K562 (cell line): ENCODE results near the gene ZDHHC5. TPM values are rescaled to one million over a fixed set of nuclear protein-coding genes. Genes with fewer than 3 reads are reported as not detected.

Experiments used
- ATF2 ChIP-seq: sonication (generic); formaldehyde crosslinking; IDR thresholded peaks from 2 replicates; pipeline ENCODE4 v1.8.1; 2022; ENCODE audit warnings: missing genetic modification reagents
- C11orf30 ChIP-seq: fragments of 450-650 bp; IDR thresholded peaks from 2 replicates; pipeline ENCODE4 v1.6.1; 2016; ENCODE audit warnings: low read depth, mild to moderate bottlenecking
- CBX3 ChIP-seq, 2 experiments: IDR thresholded peaks; 1 replicate in 1 of 2; 2 replicates in 1 of 2; pipeline ENCODE4 v1.6.1; 2012; ENCODE audit warnings: inconsistent platforms in 2 of 2, low read length in 2 of 2, borderline replicate concordance in 1 of 2, control low read depth in 1 of 2
- E2F1 ChIP-seq: sonication (generic); formaldehyde crosslinking; IDR thresholded peaks from 2 replicates; pipeline ENCODE4 v1.8.1; 2023; ENCODE audit warnings: mild to moderate bottlenecking, missing genetic modification reagents, moderate library complexity
- FOXJ3 ChIP-seq: sonication (generic); formaldehyde crosslinking; IDR thresholded peaks from 2 replicates; pipeline ENCODE4 v1.4.0; 2020; ENCODE audit warnings: mild to moderate bottlenecking, missing genetic modification reagents
- HEY1 ChIP-seq: fragments of 250-450 bp; sonication (Bioruptor Pico); IDR thresholded peaks from 2 replicates; pipeline ENCODE4 v1.5.0; 2020; ENCODE audit warnings: mild to moderate bottlenecking, moderate library complexity, borderline replicate concordance
- HIVEP1 ChIP-seq: fragments of 250-450 bp; sonication (Bioruptor Pico); IDR thresholded peaks from 2 replicates; pipeline ENCODE4 v1.4.0; 2020; ENCODE audit warnings: mild to moderate bottlenecking
- HOXB6 ChIP-seq: fragments of 250-450 bp; sonication (Bioruptor Pico); IDR thresholded peaks from 2 replicates; pipeline ENCODE4 v1.5.1; 2022; ENCODE audit warnings: mild to moderate bottlenecking, borderline replicate concordance
- KLF13 ChIP-seq: fragments of 450-650 bp; IDR thresholded peaks from 2 replicates; pipeline ENCODE4 v1.6.1; 2016; ENCODE audit warnings: missing genetic modification characterization, low read depth, mild to moderate bottlenecking, missing compliant biosample characterization, moderate library complexity, borderline replicate concordance
- NFE2L1 ChIP-seq: fragments of 450-650 bp; IDR thresholded peaks from 2 replicates; pipeline ENCODE4 v1.6.1; 2016; ENCODE audit warnings: missing genetic modification characterization, low read depth, mild to moderate bottlenecking, missing compliant biosample characterization, moderate library complexity, borderline replicate concordance
- RFX5 ChIP-seq: IDR thresholded peaks from 2 replicates; pipeline ENCODE4 v1.6.1; 2011; ENCODE audit warnings: low read depth, mild to moderate bottlenecking, improper control_type of control experiment, low read length
- SAP30 ChIP-seq: fragments of 200-600 bp; sonication (generic); IDR thresholded peaks from 2 replicates; pipeline ENCODE4 v1.6.1; 2012; ENCODE audit warnings: borderline replicate concordance, low read depth, mild to moderate bottlenecking, moderate library complexity, low read length, control low read depth, inconsistent platforms; ENCODE audit not compliant: insufficient read depth, poor library complexity, severe bottlenecking
- SLC30A9 ChIP-seq: fragments of 250-450 bp; sonication (Bioruptor Pico); IDR thresholded peaks from 2 replicates; pipeline ENCODE4 v1.8.0; 2022; ENCODE audit warnings: mild to moderate bottlenecking, moderate library complexity
- ZBTB12 ChIP-seq: fragments of 250-450 bp; sonication (Bioruptor Pico); IDR thresholded peaks from 2 replicates; pipeline ENCODE4 v1.4.0; 2020
- ZBTB2 ChIP-seq: fragments of 450-650 bp; IDR thresholded peaks from 2 replicates; pipeline ENCODE4 v1.6.1; 2016; ENCODE audit warnings: antibody characterized with exemption
- ZNF449 ChIP-seq: fragments of 250-450 bp; sonication (Bioruptor Pico); IDR thresholded peaks from 2 replicates; pipeline ENCODE4 v1.8.0; 2022; ENCODE audit warnings: moderate library complexity, mild to moderate bottlenecking, inconsistent platforms
- ZNF511 ChIP-seq: sonication (generic); formaldehyde crosslinking; IDR thresholded peaks from 2 replicates; pipeline ENCODE4 v1.8.0; 2022; ENCODE audit warnings: mild to moderate bottlenecking, missing genetic modification reagents
- ZNF668 ChIP-seq: fragments of 250-450 bp; sonication (Bioruptor Pico); IDR thresholded peaks from 2 replicates; pipeline ENCODE4 v1.8.0; 2022; ENCODE audit warnings: mild to moderate bottlenecking, inconsistent platforms
- polyA plus RNA-seq, 8 experiments: library from polyadenylated mRNA; depleted of rRNA in 4 of 8; stranded (reverse) in 5 of 8; unstranded in 3 of 8; fragments of >200 nt; fragmentation: Nextera tagmentation in 2 of 8; fragmentation: Illumina TruSeq in 1 of 8; extraction: Ambion mirVana in 2 of 8; extraction: Trizol in 1 of 8; gene quantifications; 2 replicates each; pipeline versions ENCODE4 v1.2.1 to v1.2.3, GENCODE V29; 2011 to 2014; ENCODE audit warnings: inconsistent platforms in 1 of 8, missing spikeins in 1 of 8
- total RNA-seq, 7 experiments: library from RNA; depleted of rRNA in 6 of 7; stranded (reverse); fragments of >200 nt in 6 of 7; fragmentation: Illumina TruSeq in 2 of 7; extraction: Trizol in 2 of 7; gene quantifications; 2 replicates each; pipeline versions ENCODE4 v1.2.1 to v1.2.3, GENCODE V29; 2011 to 2021; ENCODE audit warnings: low replicate concordance in 1 of 7

Gene ZDHHC5
- total and polyA plus RNA-seq, 9 of the 15 experiments (the other 6 are each of a cell fraction or from before 2014, with no cell fraction given) = 3.8 to 64.2 (median 35.9) TPM

GRCh38 chr11:57657194-57658022 is 10.5 kb upstream of the ZDHHC5 start, which contains the start of gene CLP1 (continued):
- TF ChIP-seq HIVEP1 = 0 out of 2 replicates have a peak, but pooled peaks have one; percentile 27
- TF ChIP-seq RFX5 = no peak
- TF ChIP-seq HEY1 = no peak
- TF ChIP-seq ZBTB12 (CRISPR knock-in tag) = peak; percentile 58; the same call in 1 of the 2 replicates
- peak; percentile 63; the same call in 1 of the 2 replicates for TF ChIP-seq ZBTB2
- TF ChIP-seq FOXJ3 (CRISPR knock-in tag) = no peak
- TF ChIP-seq ATF2 (CRISPR knock-in tag) = no peak
- no peak for TF ChIP-seq ZNF668 (CRISPR knock-in tag)
- TF ChIP-seq E2F1 (CRISPR knock-in tag) = no peak; the same call in none of the 2 replicates
- TF ChIP-seq NFE2L1 (tag) = no peak
- no peak for TF ChIP-seq SLC30A9 (CRISPR knock-in tag)
- peak; percentile 40; the same call in 1 of the 2 replicates for TF ChIP-seq ZNF511
- no peak for TF ChIP-seq ZNF449 (CRISPR knock-in tag)
- peak; percentile 75 for TF ChIP-seq C11orf30
- TF ChIP-seq HOXB6 (CRISPR knock-in tag) = no peak
- TF ChIP-seq KLF13 (tag) = peak; percentile 73; the same call in 1 of the 2 replicates
- TF ChIP-seq CBX3 (IDR thresholded peaks at IDR 0.05; ENCODE audit: borderline replicate concordance in 1 of 2, low read length in 2 of 2) = peak in 1 of 2 experiments; percentile 64; a peak in 1 of 3 replicates
- TF ChIP-seq SAP30 = peak; percentile 88
